ENCODE data around the gene GPR143.
"Not testable (repeated sequence)": the region's sequence is repeated elsewhere in the genome, so short reads cannot be mapped to it uniquely, and the experiment has no call there.

GPR143 gene

GRCh38 chrX:9770319-9770718, 4.7 kb upstream of the GPR143 start:
- FAIRE-seq (no peak), DNase-seq (ENCODE audit: insufficient read length, low spot score) (no peak)
- no peak for TF ChIP-seq SPI1 (IDR thresholded peaks at IDR 0.05; ENCODE audit: low read depth, low read length)
- no peak for TF ChIP-seq PAX5 (IDR thresholded peaks at IDR 0.05; ENCODE audit: insufficient read depth, low read length, severe bottlenecking)
- no peak for TF ChIP-seq POLR2AphosphoS5 (IDR thresholded peaks at IDR 0.05; ENCODE audit: low read depth, low read length)
- no peak for TF ChIP-seq POU2F2 (IDR thresholded peaks at IDR 0.05; ENCODE audit: low read depth, low read length)
- no peak for TF ChIP-seq TAF1 (IDR thresholded peaks at IDR 0.05; ENCODE audit: low read depth, low read length)
- no peak for TF ChIP-seq POLR2A (IDR thresholded peaks at IDR 0.05; ENCODE audit: low read depth, low read length)

DNA sequence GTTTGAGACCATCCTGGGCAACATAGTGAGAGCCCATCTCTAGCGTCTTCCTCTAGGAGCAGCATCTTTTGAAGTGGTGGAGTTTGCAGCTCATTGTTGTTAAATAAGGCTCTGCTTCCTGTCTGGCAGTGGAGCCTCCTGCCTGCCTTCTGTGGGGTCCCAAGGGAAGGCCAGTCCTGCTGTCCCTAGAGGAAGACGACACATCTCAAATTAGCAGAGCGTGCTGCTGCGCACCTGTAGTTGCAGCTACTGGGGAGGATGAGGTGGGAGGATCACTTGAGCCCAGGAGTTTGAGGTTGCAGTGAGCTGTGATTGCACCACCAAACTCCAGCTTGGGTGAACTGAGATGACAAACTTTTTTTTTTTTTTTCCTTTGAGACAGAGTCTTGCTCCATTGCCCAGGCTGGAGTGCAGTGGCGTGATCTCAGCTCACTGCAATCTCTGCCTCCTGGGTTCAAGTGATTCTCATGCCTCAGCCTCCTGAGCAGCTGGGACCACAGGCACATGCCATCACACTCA, 2.7 kb upstream of the GPR143 start:
- FAIRE-seq; DNase-seq (ENCODE audit: insufficient read length, low spot score): not testable (repeated sequence)

- TF ChIP-seq POLR2A (IDR thresholded peaks at IDR 0.05; ENCODE audit: low read depth, low read length), result no peak
- no peak for TF ChIP-seq SPI1 (IDR thresholded peaks at IDR 0.05; ENCODE audit: low read depth, low read length)
- TF ChIP-seq POLR2AphosphoS5 (IDR thresholded peaks at IDR 0.05; ENCODE audit: low read depth, low read length), result no peak
- no peak for TF ChIP-seq TAF1 (IDR thresholded peaks at IDR 0.05; ENCODE audit: low read depth, low read length)
- no peak for TF ChIP-seq PAX5 (IDR thresholded peaks at IDR 0.05; ENCODE audit: insufficient read depth, low read length, severe bottlenecking)
- TF ChIP-seq POU2F2 (IDR thresholded peaks at IDR 0.05; ENCODE audit: low read depth, low read length), result no peak
- FAIRE-seq (no peak), DNase-seq (ENCODE audit: insufficient read length, low spot score) (no peak)
These were observed 1.7 kb upstream of the GPR143 start for GRCh38 chrX:9767375-9767774.

- TF ChIP-seq POLR2A (IDR thresholded peaks at IDR 0.05; ENCODE audit: low read depth, low read length), result no peak
- TF ChIP-seq POU2F2 (IDR thresholded peaks at IDR 0.05; ENCODE audit: low read depth, low read length), result no peak
- no peak for TF ChIP-seq PAX5 (IDR thresholded peaks at IDR 0.05; ENCODE audit: insufficient read depth, low read length, severe bottlenecking)
- TF ChIP-seq TAF1 (IDR thresholded peaks at IDR 0.05; ENCODE audit: low read depth, low read length), result no peak
- TF ChIP-seq SPI1 (IDR thresholded peaks at IDR 0.05; ENCODE audit: low read depth, low read length), result no peak
- TF ChIP-seq POLR2AphosphoS5 (IDR thresholded peaks at IDR 0.05; ENCODE audit: low read depth, low read length), result no peak
- DNase-seq (ENCODE audit: insufficient read length, low spot score) (no peak), FAIRE-seq (no peak)
These were observed 443 bp downstream of the GPR143 start for GRCh38 chrX:9765072-9765736.

DNA sequence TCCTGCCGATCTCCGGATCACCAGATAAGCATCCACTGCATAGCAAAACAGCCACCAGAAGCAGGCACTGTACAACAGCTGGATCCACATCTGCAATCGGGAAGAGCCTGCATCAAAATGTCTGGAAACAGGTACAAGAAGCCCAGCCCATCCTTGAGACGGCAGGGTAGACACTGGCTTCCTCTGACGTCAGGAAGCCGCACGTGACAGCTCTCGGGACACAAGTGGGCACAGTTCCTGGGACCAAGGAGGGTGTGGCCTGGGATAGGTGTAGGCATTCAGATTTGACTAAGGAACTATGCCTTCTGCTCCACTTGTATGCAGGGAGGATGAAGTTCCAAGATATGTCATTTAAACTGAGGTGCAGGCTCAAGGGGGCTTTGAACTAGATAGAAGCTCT, 6.3 kb downstream of the GPR143 start:
- TF ChIP-seq POLR2A (IDR thresholded peaks at IDR 0.05; ENCODE audit: low read depth, low read length) (no peak), POLR2AphosphoS5 (IDR thresholded peaks at IDR 0.05; ENCODE audit: low read depth, low read length) (no peak), SPI1 (IDR thresholded peaks at IDR 0.05; ENCODE audit: low read depth, low read length) (no peak), POU2F2 (IDR thresholded peaks at IDR 0.05; ENCODE audit: low read depth, low read length) (no peak), TAF1 (IDR thresholded peaks at IDR 0.05; ENCODE audit: low read depth, low read length) (no peak), PAX5 (IDR thresholded peaks at IDR 0.05; ENCODE audit: insufficient read depth, low read length, severe bottlenecking) (no peak)
- FAIRE-seq, result no peak
- DNase-seq (ENCODE audit: insufficient read length, low spot score), result no peak

DNA sequence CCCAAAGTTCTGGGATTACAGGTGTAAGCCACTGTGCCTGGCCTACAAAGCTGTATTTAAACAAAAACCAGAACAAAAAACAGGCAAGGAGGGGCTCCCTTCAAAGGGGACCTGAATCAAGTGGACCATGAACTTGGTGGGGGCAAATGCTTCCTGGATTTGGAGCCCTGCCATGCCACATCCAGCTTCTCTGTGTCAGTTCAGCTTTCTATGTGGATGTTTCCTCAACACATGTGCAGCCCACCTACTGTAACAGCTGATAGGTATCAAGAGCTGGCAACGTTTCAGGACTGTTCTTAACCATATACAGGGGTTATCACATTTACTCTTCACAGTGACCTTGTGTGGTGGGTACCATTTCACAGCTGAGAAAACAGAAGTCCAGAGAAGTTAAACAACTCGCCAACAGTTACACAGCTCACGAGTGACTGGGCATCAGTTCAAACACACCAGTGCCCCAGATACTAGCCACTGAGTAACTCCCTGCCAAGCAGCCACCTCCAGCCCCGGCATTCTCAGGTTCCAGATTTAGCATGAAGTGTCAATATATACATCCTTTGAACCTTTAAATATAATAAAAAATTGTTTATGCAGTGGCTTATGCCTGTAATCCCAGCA, 7.5 kb downstream of the GPR143 start:
- no peak for TF ChIP-seq POLR2AphosphoS5 (IDR thresholded peaks at IDR 0.05; ENCODE audit: low read depth, low read length)
- TF ChIP-seq SPI1 (IDR thresholded peaks at IDR 0.05; ENCODE audit: low read depth, low read length), result no peak
- no peak for TF ChIP-seq POU2F2 (IDR thresholded peaks at IDR 0.05; ENCODE audit: low read depth, low read length)
- TF ChIP-seq PAX5 (IDR thresholded peaks at IDR 0.05; ENCODE audit: insufficient read depth, low read length, severe bottlenecking), result no peak
- TF ChIP-seq POLR2A (IDR thresholded peaks at IDR 0.05; ENCODE audit: low read depth, low read length), result no peak
- no peak for TF ChIP-seq TAF1 (IDR thresholded peaks at IDR 0.05; ENCODE audit: low read depth, low read length)
- no peak for FAIRE-seq
- DNase-seq (ENCODE audit: insufficient read length, low spot score), result no peak

GRCh38 chrX:9757366-9757765, 8.3 kb downstream of the GPR143 start:
- TF ChIP-seq POLR2A (IDR thresholded peaks at IDR 0.05; ENCODE audit: low read depth, low read length), result no peak
- no peak for TF ChIP-seq TAF1 (IDR thresholded peaks at IDR 0.05; ENCODE audit: low read depth, low read length)
- TF ChIP-seq PAX5 (IDR thresholded peaks at IDR 0.05; ENCODE audit: insufficient read depth, low read length, severe bottlenecking), result no peak
- no peak for TF ChIP-seq POLR2AphosphoS5 (IDR thresholded peaks at IDR 0.05; ENCODE audit: low read depth, low read length)
- no peak for TF ChIP-seq SPI1 (IDR thresholded peaks at IDR 0.05; ENCODE audit: low read depth, low read length)
- TF ChIP-seq POU2F2 (IDR thresholded peaks at IDR 0.05; ENCODE audit: low read depth, low read length), result no peak
- FAIRE-seq (peak; percentile 48), DNase-seq (ENCODE audit: insufficient read length, low spot score) (no peak)

DNA sequence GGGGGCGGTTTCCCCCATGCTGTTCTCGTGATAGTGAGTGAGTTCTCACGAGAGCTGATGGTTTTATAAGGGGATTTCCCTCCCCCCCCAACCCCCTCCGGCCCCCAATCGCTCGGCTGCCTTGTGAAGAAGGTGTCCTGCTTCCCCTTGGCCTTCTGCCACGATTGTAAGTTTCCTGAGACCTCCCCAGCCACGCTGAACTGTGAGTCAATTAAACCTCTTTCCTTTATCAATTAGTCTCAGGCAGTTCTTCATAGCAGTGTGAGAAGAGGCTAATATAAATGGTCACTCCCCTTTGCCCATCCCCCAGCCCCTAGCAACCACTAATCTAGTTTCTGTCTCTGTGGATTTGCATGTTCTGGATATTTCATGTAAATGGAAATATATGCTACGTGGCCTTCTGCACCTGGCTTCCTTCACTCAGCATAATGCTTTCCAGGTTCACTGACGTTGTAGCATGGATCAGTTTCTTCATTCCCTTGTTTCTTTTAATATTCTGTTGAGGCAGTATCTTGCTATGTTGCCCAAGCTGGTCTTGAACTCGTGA, 16.4 kb downstream of the GPR143 start:
- DNase-seq (ENCODE audit: insufficient read length, low spot score) (no peak), FAIRE-seq (no peak)
- TF ChIP-seq PAX5 (IDR thresholded peaks at IDR 0.05; ENCODE audit: insufficient read depth, low read length, severe bottlenecking), result no peak
- no peak for TF ChIP-seq POLR2A (IDR thresholded peaks at IDR 0.05; ENCODE audit: low read depth, low read length)
- TF ChIP-seq TAF1 (IDR thresholded peaks at IDR 0.05; ENCODE audit: low read depth, low read length), result no peak
- no peak for TF ChIP-seq POLR2AphosphoS5 (IDR thresholded peaks at IDR 0.05; ENCODE audit: low read depth, low read length)
- TF ChIP-seq SPI1 (IDR thresholded peaks at IDR 0.05; ENCODE audit: low read depth, low read length), result no peak
- TF ChIP-seq POU2F2 (IDR thresholded peaks at IDR 0.05; ENCODE audit: low read depth, low read length), result no peak

- FAIRE-seq (no peak), DNase-seq (ENCODE audit: insufficient read length, low spot score) (no peak)
- TF ChIP-seq PAX5 (IDR thresholded peaks at IDR 0.05; ENCODE audit: insufficient read depth, low read length, severe bottlenecking) (no peak), POU2F2 (IDR thresholded peaks at IDR 0.05; ENCODE audit: low read depth, low read length) (no peak), POLR2A (IDR thresholded peaks at IDR 0.05; ENCODE audit: low read depth, low read length) (no peak), SPI1 (IDR thresholded peaks at IDR 0.05; ENCODE audit: low read depth, low read length) (no peak), POLR2AphosphoS5 (IDR thresholded peaks at IDR 0.05; ENCODE audit: low read depth, low read length) (no peak), TAF1 (IDR thresholded peaks at IDR 0.05; ENCODE audit: low read depth, low read length) (no peak)
These were observed 18.0 kb downstream of the GPR143 start for GRCh38 chrX:9747644-9748043.
